B cell (primary cell): ENCODE measurements around the gene PRR23E.

ENCODE experiments used
- EZH2 ChIP-seq: IDR thresholded peaks from 2 replicates; pipeline ENCODE4 v1.6.1; 2012; ENCODE audit warnings: borderline replicate concordance, low read depth, mild to moderate bottlenecking, moderate library complexity, low read length; ENCODE audit not compliant: insufficient read depth, poor library complexity, severe bottlenecking
- TF ChIP-seq, protein P1 (sequence below): fragments of 200-600 bp; IDR thresholded peaks from one replicate; pipeline ENCODE4 v1.8.0; 2022; ENCODE audit warnings: antibody characterized with exemption, mild to moderate bottlenecking

GRCh38 chr3:127185962-127186674, 6.8 kb upstream of the PRR23E start:
- TF ChIP-seq EZH2, result no peak
- TF ChIP-seq, protein P1, sequence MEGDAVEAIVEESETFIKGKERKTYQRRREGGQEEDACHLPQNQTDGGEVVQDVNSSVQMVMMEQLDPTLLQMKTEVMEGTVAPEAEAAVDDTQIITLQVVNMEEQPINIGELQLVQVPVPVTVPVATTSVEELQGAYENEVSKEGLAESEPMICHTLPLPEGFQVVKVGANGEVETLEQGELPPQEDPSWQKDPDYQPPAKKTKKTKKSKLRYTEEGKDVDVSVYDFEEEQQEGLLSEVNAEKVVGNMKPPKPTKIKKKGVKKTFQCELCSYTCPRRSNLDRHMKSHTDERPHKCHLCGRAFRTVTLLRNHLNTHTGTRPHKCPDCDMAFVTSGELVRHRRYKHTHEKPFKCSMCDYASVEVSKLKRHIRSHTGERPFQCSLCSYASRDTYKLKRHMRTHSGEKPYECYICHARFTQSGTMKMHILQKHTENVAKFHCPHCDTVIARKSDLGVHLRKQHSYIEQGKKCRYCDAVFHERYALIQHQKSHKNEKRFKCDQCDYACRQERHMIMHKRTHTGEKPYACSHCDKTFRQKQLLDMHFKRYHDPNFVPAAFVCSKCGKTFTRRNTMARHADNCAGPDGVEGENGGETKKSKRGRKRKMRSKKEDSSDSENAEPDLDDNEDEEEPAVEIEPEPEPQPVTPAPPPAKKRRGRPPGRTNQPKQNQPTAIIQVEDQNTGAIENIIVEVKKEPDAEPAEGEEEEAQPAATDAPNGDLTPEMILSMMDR, result no peak
